ENCODE results near the gene NUP88. TPM values are rescaled to one million over a fixed set of nuclear protein-coding genes. Genes with fewer than 3 reads are reported as not detected.

The NUP88 gene
- total RNA-seq, 1 donor from 2014 or later: 72.4 TPM

GRCh38 chr17:5380491-5381135, 38.8 kb downstream of the NUP88 start:
- Mint-ChIP-seq H3K27ac (no peak overlapping the region), H3K4me3 (no peak overlapping the region), H3K9me3 (no peaks in the 10 kb centered on the region)

DNA sequence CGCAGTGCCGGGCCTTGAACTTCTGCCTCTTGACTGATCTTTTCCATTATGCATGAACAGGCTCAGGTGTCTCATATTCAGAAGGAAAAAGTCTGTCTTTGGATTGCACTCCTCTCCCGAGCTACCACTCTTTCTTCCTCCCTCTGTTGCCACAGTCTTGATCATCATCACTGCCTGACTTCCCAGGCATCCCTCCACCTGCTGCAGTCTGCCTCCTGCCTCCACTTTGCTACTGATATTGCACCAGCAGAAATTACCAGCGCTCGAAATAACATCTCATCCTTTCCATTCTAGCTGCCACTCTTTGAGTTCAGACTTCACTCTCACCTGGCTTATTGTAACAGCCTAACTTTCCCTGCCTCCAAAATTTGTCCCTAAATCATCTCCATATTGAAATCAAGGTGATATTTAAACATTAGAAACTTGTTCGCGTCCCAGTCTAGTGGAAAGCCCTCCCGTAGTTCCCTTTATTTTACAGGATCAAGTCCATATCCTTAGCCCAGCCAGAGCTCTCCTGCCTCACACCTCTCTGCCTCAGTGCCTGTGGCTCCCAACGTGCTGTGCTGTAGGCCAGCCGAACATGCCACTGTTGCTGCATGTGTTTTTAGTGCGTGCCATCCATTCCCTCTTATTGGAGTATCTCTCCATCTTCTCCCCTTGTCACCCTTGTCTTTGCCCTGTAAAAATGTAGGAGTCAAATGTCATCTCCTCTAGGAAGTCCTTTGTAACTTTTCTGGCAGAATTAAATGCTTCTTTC, 39.9 kb downstream of the NUP88 start:
- peaks cover 31% of the 10 kb centered on the region for H3K36me3 Mint-ChIP-seq
- no peaks in the 10 kb centered on the region for H3K27me3 Mint-ChIP-seq
- H3K4me3 Mint-ChIP-seq: no peak overlapping the region
- DNase-seq (ENCODE audit: extremely low spot score, unreplicated experiment): no peak
- H3K9me3 Mint-ChIP-seq: no peaks in the 10 kb centered on the region
- no peak overlapping the region for H3K27ac Mint-ChIP-seq
- TF ChIP-seq CTCF (conservative IDR thresholded peaks at IDR 0.05): no peak
- H3K4me1 Mint-ChIP-seq (ENCODE audit: unreplicated experiment): no peaks in the 10 kb centered on the region

More at GRCh38 chr17:5380491-5381135, 38.8 kb downstream of the NUP88 start:
- no peaks in the 10 kb centered on the region for H3K27me3 Mint-ChIP-seq
- no peak for DNase-seq (ENCODE audit: extremely low spot score, unreplicated experiment)
- H3K4me1 Mint-ChIP-seq (ENCODE audit: unreplicated experiment): no peaks in the 10 kb centered on the region
- peaks cover 31% of the 10 kb centered on the region for H3K36me3 Mint-ChIP-seq
- TF ChIP-seq CTCF (conservative IDR thresholded peaks at IDR 0.05): no peak

DNA sequence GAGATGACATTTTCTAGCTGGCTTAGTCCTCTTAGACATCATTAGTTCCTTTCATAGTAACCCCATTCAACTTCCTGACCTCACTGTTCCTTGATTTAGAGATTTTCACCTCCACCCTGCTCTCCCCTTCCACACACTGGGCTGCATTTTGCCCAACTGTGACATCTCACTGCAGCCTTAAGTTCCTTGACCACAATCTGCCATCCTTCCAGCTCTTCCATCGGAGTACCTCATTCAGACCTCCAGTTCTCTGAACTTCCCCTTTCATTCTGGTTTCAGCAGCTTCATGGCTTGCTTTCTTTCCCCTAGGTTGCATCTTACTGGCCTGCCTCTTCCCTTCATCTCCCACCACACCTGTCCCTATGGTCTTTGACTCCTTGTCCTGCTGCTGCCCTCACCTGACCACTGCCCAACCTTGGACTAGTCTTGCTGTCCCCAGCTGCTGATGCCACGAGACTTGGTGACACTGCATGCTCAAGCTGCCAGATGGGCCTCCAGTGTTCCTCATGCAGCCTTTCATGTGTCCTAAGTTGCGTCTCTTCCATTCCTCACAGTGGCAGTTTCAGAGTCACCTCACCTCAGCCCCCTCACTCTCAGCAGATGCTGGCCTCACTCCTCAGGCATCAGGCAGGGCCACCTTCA, 40.8 kb downstream of the NUP88 start:
- Mint-ChIP-seq H3K9me3 (no peaks in the 10 kb centered on the region), H3K27me3 (no peaks in the 10 kb centered on the region), H3K27ac (peak overlapping the region; percentile 37), H3K4me3 (no peak overlapping the region), H3K4me1 (ENCODE audit: unreplicated experiment) (no peaks in the 10 kb centered on the region), H3K36me3 (peaks cover 33% of the 10 kb centered on the region)
- TF ChIP-seq CTCF (conservative IDR thresholded peaks at IDR 0.05): no peak
- DNase-seq (ENCODE audit: extremely low spot score, unreplicated experiment): no peak

DNA sequence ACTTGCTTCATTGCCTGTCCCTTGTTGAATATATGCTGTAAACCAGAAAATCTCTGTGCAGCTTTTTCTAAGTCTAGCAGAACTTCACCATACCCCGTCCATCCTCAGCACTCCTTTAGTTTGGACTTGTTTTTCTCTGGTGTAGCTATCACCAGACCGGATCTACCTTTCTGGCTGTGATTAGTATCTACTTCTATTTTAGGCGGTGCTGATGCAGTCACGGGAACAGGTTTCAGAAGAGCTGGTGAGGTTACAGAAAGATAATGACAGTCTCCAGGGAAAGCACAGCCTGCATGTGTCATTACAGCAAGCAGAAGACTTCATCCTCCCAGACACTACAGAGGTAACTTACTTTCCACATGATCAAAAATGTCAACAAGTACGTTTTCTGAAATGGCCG, 46.4 kb downstream of the NUP88 start:
- no peak for TF ChIP-seq CTCF (conservative IDR thresholded peaks at IDR 0.05)
- DNase-seq (ENCODE audit: extremely low spot score, unreplicated experiment): no peak
- no peak overlapping the region for H3K4me3 Mint-ChIP-seq
- no peaks in the 10 kb centered on the region for H3K27me3 Mint-ChIP-seq
- no peaks in the 10 kb centered on the region for H3K4me1 Mint-ChIP-seq (ENCODE audit: unreplicated experiment)
- no peaks in the 10 kb centered on the region for H3K9me3 Mint-ChIP-seq
- H3K27ac Mint-ChIP-seq: no peak overlapping the region
- peaks cover 22% of the 10 kb centered on the region for H3K36me3 Mint-ChIP-seq

DNA sequence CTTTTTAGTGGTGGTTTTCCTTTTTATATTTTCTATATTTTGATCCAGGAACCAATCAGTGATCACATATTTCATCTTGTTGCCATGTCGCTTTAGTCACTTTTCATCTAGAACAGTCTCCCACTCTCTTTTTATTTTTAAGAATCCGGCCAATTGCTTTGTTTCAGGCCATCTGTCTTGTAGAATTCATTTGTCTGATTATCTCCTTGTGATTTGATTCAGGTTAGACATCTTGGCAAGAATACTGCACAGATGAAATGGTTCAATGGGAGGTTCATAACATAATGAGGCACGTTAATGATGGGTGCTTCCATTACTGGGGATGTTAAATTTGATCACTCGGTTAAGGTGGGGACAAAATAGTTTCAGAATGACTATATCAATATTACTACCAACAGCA, 49.1 kb downstream of the NUP88 start:
- Mint-ChIP-seq H3K4me1 (ENCODE audit: unreplicated experiment) (no peaks in the 10 kb centered on the region), H3K4me3 (no peak overlapping the region)
- TF ChIP-seq CTCF (conservative IDR thresholded peaks at IDR 0.05): no peak

More for the DNA sequence above, 49.1 kb downstream of the NUP88 start:
- Mint-ChIP-seq H3K27ac (no peak overlapping the region), H3K9me3 (no peaks in the 10 kb centered on the region), H3K27me3 (no peaks in the 10 kb centered on the region), H3K36me3 (peaks cover 21% of the 10 kb centered on the region)
- no peak for DNase-seq (ENCODE audit: extremely low spot score, unreplicated experiment)
